Muscle layer of duodenum (tissue), 2 donors: ENCODE measurements around the gene MFSD6.
"Not testable (repeated sequence)": the region's sequence is repeated elsewhere in the genome, so short reads cannot be mapped to it uniquely, and the experiment has no call there.

ENCODE experiments used
- H3K27ac ChIP-seq: one replicate; pipeline ENCODE4 v1.7.0; 2013; ENCODE audit warnings: mild to moderate bottlenecking, low read length
- H3K27me3 ChIP-seq: one replicate; pipeline ENCODE4 v1.7.0; 2013; ENCODE audit warnings: low read depth, mild to moderate bottlenecking, control low read depth, low read length
- H3K36me3 ChIP-seq, 2 donors: one replicate each; pipeline ENCODE4 v1.7.0; 2013; ENCODE audit warnings: low read length in 2 of 2, control low read depth in 1 of 2, mild to moderate bottlenecking in 1 of 2; ENCODE audit not compliant: insufficient read depth in 2 of 2, control insufficient read depth in 1 of 2
- H3K4me1 ChIP-seq, 2 donors: one replicate each; pipeline ENCODE4 v1.7.0; 2013; ENCODE audit warnings: low read length in 2 of 2, mild to moderate bottlenecking in 2 of 2, control low read depth in 1 of 2, moderate library complexity in 1 of 2; ENCODE audit not compliant: insufficient read depth in 2 of 2, control insufficient read depth in 1 of 2
- H3K4me3 ChIP-seq, 2 donors: one replicate each; pipeline ENCODE4 v1.7.0; 2013; ENCODE audit warnings: low read length in 2 of 2, low read depth in 1 of 2, mild to moderate bottlenecking in 1 of 2
- H3K9me3 ChIP-seq, 2 donors: one replicate each; pipeline ENCODE4 v1.7.0; 2013; ENCODE audit warnings: low read length in 2 of 2, control low read depth in 1 of 2, mild to moderate bottlenecking in 1 of 2; ENCODE audit not compliant: control insufficient read depth in 1 of 2
- donor health status: healthy.

MFSD6 gene

DNA sequence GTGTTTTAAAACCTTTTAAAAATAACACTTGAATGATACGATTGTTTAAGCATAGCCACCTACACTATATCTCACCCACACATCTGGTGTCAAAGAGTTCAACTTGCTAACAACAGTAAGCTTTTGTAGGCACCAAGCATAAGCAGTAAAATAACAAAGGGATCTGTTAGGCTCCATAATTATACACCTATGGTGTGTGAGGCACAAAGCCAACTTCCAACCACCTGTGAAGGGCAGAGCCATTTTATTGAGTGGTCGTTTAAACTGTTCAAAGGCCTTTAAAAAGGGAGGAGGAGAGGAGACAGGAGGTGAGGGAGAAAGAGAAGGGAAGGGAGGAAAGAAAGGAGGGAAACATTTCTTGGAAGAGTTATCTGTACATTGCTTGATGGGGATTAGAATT, 98.5 kb downstream of the MFSD6 start:
- Histone ChIP-seq H3K36me3 (peaks cover 6 to 15% of the 10 kb centered on the region in 2 donors), H3K4me1 (no peaks in the 10 kb centered on the region), H3K27me3 (no peaks in the 10 kb centered on the region), H3K9me3 (no peaks in the 10 kb centered on the region), H3K27ac (no peak overlapping the region), H3K4me3 (no peak overlapping the region)

DNA sequence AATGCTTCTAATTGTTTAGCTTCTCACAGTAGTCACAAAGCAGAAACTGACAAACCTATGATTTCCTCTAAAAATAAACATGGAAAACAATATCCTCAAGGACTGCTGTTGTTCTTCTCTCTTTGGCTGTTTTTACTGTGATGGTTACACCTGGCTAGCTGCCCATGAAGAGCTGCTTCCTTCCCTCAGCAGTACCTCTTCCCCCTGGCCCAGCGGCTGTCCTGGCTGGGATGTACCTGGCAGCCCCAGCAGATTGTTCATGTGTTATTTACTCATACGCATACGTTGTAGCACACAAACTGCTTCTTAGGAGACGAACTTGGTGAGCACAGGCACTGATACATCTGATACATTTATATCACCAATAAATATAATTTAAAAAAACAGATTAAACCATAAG, 99.0 kb downstream of the MFSD6 start:
- H3K27me3 ChIP-seq, result no peaks in the 10 kb centered on the region
- no peak overlapping the region for H3K27ac ChIP-seq
- no peaks in the 10 kb centered on the region for H3K9me3 ChIP-seq
- H3K36me3 ChIP-seq, result peaks cover 6 to 15% of the 10 kb centered on the region in 2 donors
- H3K4me1 ChIP-seq, result no peaks in the 10 kb centered on the region
- no peak overlapping the region for H3K4me3 ChIP-seq

DNA sequence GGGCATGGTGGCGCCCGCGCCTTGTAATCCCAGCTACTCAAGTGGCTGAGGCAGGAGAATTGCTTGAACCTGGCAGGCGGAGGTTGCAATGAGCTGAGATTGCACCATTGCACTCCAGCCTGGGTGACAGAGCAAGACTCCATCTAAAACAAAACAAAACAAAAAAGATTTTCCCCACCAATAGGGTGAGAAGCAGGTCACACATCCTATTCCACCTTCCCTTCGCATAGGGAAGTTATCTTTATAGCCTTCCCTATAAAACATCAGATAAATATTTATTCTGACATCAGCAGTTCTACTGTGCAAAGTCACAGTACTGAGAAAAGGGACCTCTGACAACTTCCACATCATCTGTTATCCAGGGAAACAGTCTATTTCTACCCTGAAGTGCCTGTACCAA, 101.7 kb downstream of the MFSD6 start:
- not testable (repeated sequence) for H3K27me3 ChIP-seq, H3K4me3 ChIP-seq, H3K36me3 ChIP-seq, H3K4me1 ChIP-seq, H3K9me3 ChIP-seq, H3K27ac ChIP-seq

DNA sequence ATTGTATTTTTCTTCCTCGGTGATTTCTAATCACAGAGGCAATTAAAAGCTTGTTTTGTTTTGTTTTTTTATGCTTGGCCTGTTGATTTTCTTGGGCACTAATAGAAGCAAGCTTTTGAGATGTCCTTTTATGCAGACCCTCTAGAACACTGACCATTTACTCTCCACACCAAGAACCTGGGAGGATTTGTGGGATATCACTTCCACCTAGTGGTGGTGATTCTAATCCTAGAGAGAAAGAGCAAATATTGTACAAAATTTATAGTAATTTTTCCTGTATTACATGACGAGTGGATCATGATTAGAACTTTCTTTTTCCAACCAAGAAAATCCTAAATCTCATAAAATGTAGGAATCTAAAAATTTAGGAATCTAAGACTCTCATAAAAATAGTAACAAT, 102.9 kb downstream of the MFSD6 start:
- Histone ChIP-seq H3K36me3 (peaks cover 4 to 7% of the 10 kb centered on the region in 2 donors), H3K27ac (no peak overlapping the region), H3K4me1 (no peaks in the 10 kb centered on the region), H3K27me3 (no peaks in the 10 kb centered on the region), H3K9me3 (no peaks in the 10 kb centered on the region), H3K4me3 (no peak overlapping the region)

DNA sequence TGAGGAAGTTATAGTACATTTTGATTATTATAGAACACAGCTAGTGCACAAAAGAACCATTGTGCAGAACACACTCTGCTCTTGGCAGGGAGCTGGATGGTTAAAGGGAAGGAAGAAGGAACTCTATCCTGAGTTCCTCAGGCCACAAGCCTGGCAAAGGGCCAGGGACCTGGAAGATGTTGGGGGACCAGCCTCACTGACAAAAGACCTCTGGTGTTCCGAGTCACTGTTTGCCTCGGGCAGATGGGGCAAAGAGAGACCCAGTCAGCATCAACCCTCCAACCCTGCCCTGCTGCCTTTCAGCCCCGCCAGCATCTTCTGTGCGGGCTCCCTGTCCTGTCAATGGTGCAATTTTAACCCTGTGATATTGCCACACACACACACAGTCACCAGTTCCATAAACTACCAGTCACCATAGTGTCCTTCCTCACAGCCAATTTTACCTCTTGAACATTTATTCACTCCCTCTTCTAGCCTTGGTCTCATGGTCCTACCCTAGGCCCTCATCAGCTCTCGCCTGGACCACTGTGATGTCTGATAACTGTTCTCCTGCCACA, 104.5 kb downstream of the MFSD6 start:
- H3K9me3 ChIP-seq, result no peaks in the 10 kb centered on the region
- no peak overlapping the region for H3K4me3 ChIP-seq
- no peaks in the 10 kb centered on the region for H3K27me3 ChIP-seq
- H3K4me1 ChIP-seq, result no peaks in the 10 kb centered on the region
- peaks cover 0 to 4% of the 10 kb centered on the region in 2 donors for H3K36me3 ChIP-seq
- no peak overlapping the region for H3K27ac ChIP-seq

DNA sequence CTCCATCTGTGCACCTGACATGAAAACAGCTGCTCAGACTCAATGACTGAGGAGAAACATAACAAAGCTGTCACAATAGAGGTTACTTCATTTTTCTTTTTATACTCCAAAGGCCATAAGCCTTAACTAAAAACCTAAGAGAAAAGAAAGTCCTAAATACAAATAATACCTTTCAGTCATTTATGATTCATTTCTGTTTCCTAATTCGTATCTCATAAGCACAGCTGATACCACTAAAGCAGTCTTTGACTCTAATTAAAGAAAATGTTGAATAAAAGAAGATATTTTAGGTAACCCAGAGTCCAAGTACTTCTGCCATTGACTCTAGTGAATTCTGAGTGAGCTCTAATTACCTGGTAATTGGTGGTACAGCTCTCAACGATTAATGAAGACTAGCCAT, 105.7 kb downstream of the MFSD6 start:
- H3K36me3 ChIP-seq, result peaks cover 0 to 4% of the 10 kb centered on the region in 2 donors
- no peaks in the 10 kb centered on the region for H3K9me3 ChIP-seq
- no peaks in the 10 kb centered on the region for H3K27me3 ChIP-seq
- no peaks in the 10 kb centered on the region for H3K4me1 ChIP-seq
- no peak overlapping the region for H3K27ac ChIP-seq
- no peak overlapping the region for H3K4me3 ChIP-seq

DNA sequence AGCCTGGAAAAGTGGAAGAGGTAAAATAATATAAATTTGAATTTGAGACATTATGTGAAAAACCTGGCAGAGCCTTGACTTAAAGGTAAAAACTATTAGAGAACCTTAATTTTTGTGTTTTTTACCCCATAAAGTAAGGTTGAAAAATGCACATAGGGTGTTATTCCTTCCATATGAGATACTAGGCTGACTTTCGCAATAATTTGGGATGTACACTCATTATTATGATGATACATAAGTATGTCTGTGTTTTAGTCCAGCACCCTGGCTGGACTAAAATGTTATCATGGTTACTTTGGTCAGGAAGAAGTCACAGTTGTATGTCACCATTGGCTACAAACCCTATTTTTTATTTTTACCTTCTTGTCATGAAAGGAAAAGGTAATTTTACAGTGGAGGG, 106.5 kb downstream of the MFSD6 start:
- Histone ChIP-seq H3K27ac (no peak overlapping the region), H3K4me1 (no peaks in the 10 kb centered on the region), H3K27me3 (no peaks in the 10 kb centered on the region), H3K9me3 (no peaks in the 10 kb centered on the region), H3K36me3 (peaks cover 0 to 4% of the 10 kb centered on the region in 2 donors), H3K4me3 (no peak overlapping the region)

DNA sequence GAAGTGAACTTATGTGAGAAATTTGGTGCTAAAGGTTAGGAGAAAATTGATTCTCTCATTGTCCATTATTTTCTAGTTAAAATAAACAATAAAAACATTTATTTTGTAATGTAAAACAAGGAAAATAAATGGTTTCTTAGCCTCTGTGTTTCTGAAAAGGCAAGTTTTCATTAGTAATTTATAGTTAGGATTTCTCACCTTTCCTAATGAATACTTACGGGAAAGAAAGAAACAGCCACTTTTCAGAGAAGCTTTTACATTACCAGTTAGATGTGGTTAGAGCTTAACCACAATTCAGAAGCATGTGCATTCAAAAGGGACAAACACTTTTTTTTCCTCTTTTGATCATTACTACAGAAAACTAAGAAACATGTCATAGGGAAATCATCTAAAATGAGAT, 107.5 kb downstream of the MFSD6 start:
- H3K9me3 ChIP-seq, result no peaks in the 10 kb centered on the region
- H3K27ac ChIP-seq, result no peak overlapping the region
- no peak overlapping the region for H3K4me3 ChIP-seq
- H3K36me3 ChIP-seq, result peaks cover 0 to 4% of the 10 kb centered on the region in 2 donors
- no peaks in the 10 kb centered on the region for H3K4me1 ChIP-seq
- no peaks in the 10 kb centered on the region for H3K27me3 ChIP-seq

DNA sequence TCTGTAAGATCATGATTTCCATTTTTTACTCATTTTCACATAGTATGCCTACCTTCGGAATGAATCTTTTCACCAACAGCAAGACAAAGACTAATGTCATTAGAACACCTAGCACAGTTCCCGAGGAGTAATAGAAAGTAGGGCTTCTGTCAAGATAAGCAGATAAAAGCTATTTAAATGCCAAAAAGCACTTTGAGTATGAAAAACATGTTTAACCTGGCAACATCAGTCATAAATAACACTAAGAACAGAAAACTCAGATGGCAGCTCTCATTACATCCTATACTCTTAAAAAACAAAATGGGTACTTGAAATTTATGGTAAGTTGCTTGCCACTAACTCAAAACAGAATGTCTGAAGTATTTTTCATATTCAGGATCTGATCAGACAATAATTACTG, 109.3 kb downstream of the MFSD6 start:
- H3K27ac ChIP-seq, result no peak overlapping the region
- no peak overlapping the region for H3K4me3 ChIP-seq
- H3K4me1 ChIP-seq, result no peaks in the 10 kb centered on the region
- H3K27me3 ChIP-seq, result no peaks in the 10 kb centered on the region
- H3K36me3 ChIP-seq, result peaks cover 0 to 4% of the 10 kb centered on the region in 2 donors
- no peaks in the 10 kb centered on the region for H3K9me3 ChIP-seq

DNA sequence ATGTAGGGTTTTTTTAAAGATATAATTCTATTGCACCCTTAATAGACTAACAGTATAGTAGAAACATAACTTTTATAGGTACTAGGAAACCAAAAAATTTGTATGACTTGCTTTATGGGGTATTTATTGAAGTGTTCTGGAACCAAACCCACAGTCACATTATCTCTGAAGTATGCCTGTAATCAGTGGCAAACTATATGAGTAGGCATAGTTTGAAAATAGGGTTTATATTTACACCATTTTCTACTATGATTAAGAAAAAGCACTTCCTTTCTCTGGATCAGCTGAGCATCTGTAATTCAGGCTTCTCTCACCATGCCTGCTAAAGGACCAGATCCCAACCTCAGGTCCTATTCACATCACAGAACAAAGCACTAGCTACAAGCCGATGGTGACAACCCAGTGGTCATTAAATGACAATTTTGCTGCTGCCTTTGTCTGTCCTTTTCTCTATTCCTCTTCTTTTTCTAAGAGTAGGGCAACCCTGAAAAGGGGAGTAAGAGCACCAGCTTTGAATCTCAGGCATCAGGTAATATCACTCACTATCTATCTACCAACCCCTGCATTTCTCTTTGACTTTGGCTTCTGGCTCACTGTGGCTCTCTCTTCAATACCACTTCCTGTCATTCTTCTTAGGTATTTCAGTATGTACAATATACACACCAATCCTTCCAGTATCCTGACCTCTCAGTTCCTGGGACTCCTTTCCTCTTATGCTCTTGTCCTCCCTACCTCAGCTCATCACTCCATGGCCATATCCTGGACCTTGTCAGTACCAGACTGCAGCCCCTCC, 112.0 kb downstream of the MFSD6 start:
- no peak overlapping the region for H3K4me3 ChIP-seq
- no peak overlapping the region for H3K27ac ChIP-seq
- no peaks in the 10 kb centered on the region for H3K4me1 ChIP-seq
- H3K9me3 ChIP-seq, result no peaks in the 10 kb centered on the region
- H3K27me3 ChIP-seq, result no peaks in the 10 kb centered on the region
- H3K36me3 ChIP-seq, result peaks cover 0 to 6% of the 10 kb centered on the region in 2 donors

DNA sequence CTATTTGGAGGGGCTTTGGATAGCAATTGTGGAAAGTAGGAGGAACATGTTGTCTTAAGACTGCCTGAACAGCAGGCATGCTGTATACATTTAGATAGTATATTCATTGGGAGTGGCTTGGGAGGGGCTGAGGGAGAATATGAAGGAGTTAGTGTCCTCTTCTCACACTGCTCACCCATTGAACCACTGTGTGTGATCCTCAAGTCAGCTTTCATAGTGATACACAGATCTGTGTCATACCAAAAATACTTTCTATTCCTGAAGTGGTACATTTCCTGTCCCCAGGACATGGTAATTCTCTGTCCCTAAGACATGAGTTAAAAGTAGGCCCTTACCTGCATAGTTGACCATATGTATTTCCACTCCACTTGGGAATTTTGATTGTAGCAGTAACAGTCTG, 116.8 kb downstream of the MFSD6 start:
- Histone ChIP-seq H3K9me3 (no peaks in the 10 kb centered on the region), H3K27ac (no peak overlapping the region), H3K27me3 (no peaks in the 10 kb centered on the region), H3K36me3 (peaks cover 0 to 6% of the 10 kb centered on the region in 2 donors), H3K4me1 (no peaks in the 10 kb centered on the region), H3K4me3 (no peak overlapping the region)
